H1 (cell line): ENCODE measurements around the gene ABHD18. TPM values are rescaled to one million over a fixed set of nuclear protein-coding genes. Genes with fewer than 3 reads are reported as not detected.

Source experiments
- CHD7 ChIP-seq: fragments of 300-600 bp; sonication (generic); IDR thresholded peaks from 2 replicates; pipeline ENCODE4 v1.7.1; 2012; ENCODE audit warnings: low read length, moderate library complexity, mild to moderate bottlenecking, inconsistent platforms; ENCODE audit not compliant: insufficient replicate concordance
- CREB1 ChIP-seq: IDR thresholded peaks from 2 replicates; pipeline ENCODE4 v1.6.1; 2012; ENCODE audit warnings: inconsistent platforms
- NANOG ChIP-seq: IDR thresholded peaks from 2 replicates; pipeline ENCODE4 v1.6.1; 2011; ENCODE audit warnings: low read length, low read depth, mild to moderate bottlenecking, inconsistent platforms; ENCODE audit not compliant: insufficient read depth, poor library complexity, severe bottlenecking
- RNF2 ChIP-seq: fragments of 200-900, 300-1000 bp; sonication (generic); IDR thresholded peaks from 2 replicates; pipeline ENCODE4 v1.7.1; 2016; ENCODE audit warnings: borderline replicate concordance, low read depth, mild to moderate bottlenecking, antibody characterized with exemption, low read length; ENCODE audit not compliant: poor library complexity, severe bottlenecking; ENCODE audit errors: missing control alignments
- SP1 ChIP-seq: IDR thresholded peaks from 2 replicates; pipeline ENCODE4 v1.6.1; 2011; ENCODE audit warnings: low read depth, low read length
- polyA plus RNA-seq, 7 experiments: library from polyadenylated mRNA; depleted of rRNA in 3 of 7; stranded (reverse) in 5 of 7; unstranded in 2 of 7; fragments of >200 nt in 5 of 7; fragments of 200-250 nt in 2 of 7; gene quantifications; 1 replicate in 5 of 7; 2 replicates in 1 of 7; 4 replicates in 1 of 7; pipeline versions ENCODE4 v1.2.1 to v1.2.3, GENCODE V29; 2011 to 2013; ENCODE audit warnings: missing spikeins in 2 of 7, mixed read lengths in 2 of 7
- total RNA-seq: library from RNA; stranded (reverse); fragmentation: NEBNext Ultra II Directional; extraction: Animal tissue kit (Norgen Biotek cat#: 25700); gene quantifications from 2 replicates; pipeline ENCODE4 v1.2.1, GENCODE V29; 2021
- TF ChIP-seq, protein P1 (sequence below): IDR thresholded peaks from 2 replicates; pipeline ENCODE4 v1.6.1; 2012; ENCODE audit warnings: low read length, inconsistent platforms

Gene ABHD18
- total and polyA plus RNA-seq, 2 of the 8 experiments (the other 6 are each of a cell fraction or from before 2014, with no cell fraction given) = 2.7 to 17.0 TPM

DNA sequence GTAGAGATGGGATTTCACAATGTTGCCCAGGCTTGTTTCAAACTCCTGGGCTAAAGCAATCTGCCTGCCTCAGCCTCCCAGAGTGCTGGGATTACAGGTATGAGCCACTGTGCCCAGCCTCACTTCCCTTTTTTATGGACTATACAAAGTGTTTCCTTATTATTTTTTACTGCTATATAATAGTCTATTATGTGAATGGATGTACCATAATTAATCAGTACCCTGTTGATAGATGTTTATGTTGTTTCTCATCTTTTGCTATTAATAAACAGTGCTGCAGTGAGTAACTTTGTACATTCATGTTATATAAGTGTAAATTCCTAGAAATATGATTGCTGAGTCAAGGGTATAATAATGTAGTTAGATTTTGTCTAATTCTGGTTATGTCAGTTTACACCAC, 60.1 kb downstream of the ABHD18 start (continued):
- TF ChIP-seq CHD7 (no peak), RNF2 (no peak), SP1 (no peak), NANOG (no peak), CREB1 (no peak)
- TF ChIP-seq, protein P1, sequence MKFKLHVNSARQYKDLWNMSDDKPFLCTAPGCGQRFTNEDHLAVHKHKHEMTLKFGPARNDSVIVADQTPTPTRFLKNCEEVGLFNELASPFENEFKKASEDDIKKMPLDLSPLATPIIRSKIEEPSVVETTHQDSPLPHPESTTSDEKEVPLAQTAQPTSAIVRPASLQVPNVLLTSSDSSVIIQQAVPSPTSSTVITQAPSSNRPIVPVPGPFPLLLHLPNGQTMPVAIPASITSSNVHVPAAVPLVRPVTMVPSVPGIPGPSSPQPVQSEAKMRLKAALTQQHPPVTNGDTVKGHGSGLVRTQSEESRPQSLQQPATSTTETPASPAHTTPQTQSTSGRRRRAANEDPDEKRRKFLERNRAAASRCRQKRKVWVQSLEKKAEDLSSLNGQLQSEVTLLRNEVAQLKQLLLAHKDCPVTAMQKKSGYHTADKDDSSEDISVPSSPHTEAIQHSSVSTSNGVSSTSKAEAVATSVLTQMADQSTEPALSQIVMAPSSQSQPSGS = no peak
